HUES6 (cell line): ENCODE results near the gene GLIS1.

ENCODE experiments used
- H3K27ac ChIP-seq: 2 replicates; pipeline ENCODE4 v1.7.0; 2013; ENCODE audit warnings: low read depth, mild to moderate bottlenecking, low read length, inconsistent platforms
- H3K27me3 ChIP-seq: 2 replicates; pipeline ENCODE4 v1.6.1; 2013; ENCODE audit warnings: low read length; ENCODE audit not compliant: control insufficient read depth, insufficient read depth
- H3K36me3 ChIP-seq: 2 replicates; pipeline ENCODE4 v1.6.1; 2013; ENCODE audit warnings: low read length; ENCODE audit not compliant: control insufficient read depth, insufficient read depth
- H3K4me1 ChIP-seq: 2 replicates; pipeline ENCODE4 v1.6.1; 2013; ENCODE audit warnings: low read length; ENCODE audit not compliant: control insufficient read depth, insufficient read depth
- H3K4me3 ChIP-seq: 2 replicates; pipeline ENCODE4 v1.5.1; 2013; ENCODE audit warnings: low read depth, low read length
- H3K9ac ChIP-seq: one replicate; pipeline ENCODE4 v1.6.1; 2013; ENCODE audit warnings: mild to moderate bottlenecking, low read length
- H3K9me3 ChIP-seq: 2 replicates; pipeline ENCODE4 v1.6.1; 2013; ENCODE audit warnings: low read depth, low read length; ENCODE audit not compliant: control insufficient read depth, insufficient read depth

Gene GLIS1

GRCh38 chr1:53549781-53550180, 189.2 kb downstream of the GLIS1 start:
- Histone ChIP-seq H3K4me1 (peaks cover 8% of the 10 kb centered on the region), H3K9ac (no peak overlapping the region), H3K27ac (no peak overlapping the region), H3K9me3 (no peaks in the 10 kb centered on the region), H3K4me3 (no peak overlapping the region), H3K36me3 (no peaks in the 10 kb centered on the region), H3K27me3 (no peaks in the 10 kb centered on the region)

GRCh38 chr1:53549287-53549686, 189.7 kb downstream of the GLIS1 start:
- no peaks in the 10 kb centered on the region for H3K36me3 ChIP-seq
- no peak overlapping the region for H3K27ac ChIP-seq
- peaks cover 8% of the 10 kb centered on the region for H3K4me1 ChIP-seq
- H3K9ac ChIP-seq = no peak overlapping the region
- no peaks in the 10 kb centered on the region for H3K27me3 ChIP-seq
- no peak overlapping the region for H3K4me3 ChIP-seq
- no peaks in the 10 kb centered on the region for H3K9me3 ChIP-seq

GRCh38 chr1:53548031-53548491, 190.9 kb downstream of the GLIS1 start:
- Histone ChIP-seq H3K27me3 (no peaks in the 10 kb centered on the region), H3K9me3 (no peaks in the 10 kb centered on the region), H3K27ac (no peak overlapping the region), H3K4me3 (no peak overlapping the region), H3K9ac (no peak overlapping the region), H3K36me3 (no peaks in the 10 kb centered on the region), H3K4me1 (peaks cover 8% of the 10 kb centered on the region)

- Histone ChIP-seq H3K36me3 (no peaks in the 10 kb centered on the region), H3K4me3 (no peak overlapping the region), H3K9ac (no peak overlapping the region), H3K4me1 (peaks cover 8% of the 10 kb centered on the region), H3K9me3 (no peaks in the 10 kb centered on the region), H3K27me3 (no peaks in the 10 kb centered on the region), H3K27ac (no peak overlapping the region)
Observed at GRCh38 chr1:53547231-53547790, 191.7 kb downstream of the GLIS1 start.

- no peaks in the 10 kb centered on the region for H3K36me3 ChIP-seq
Observed at GRCh38 chr1:53546409-53547155, 192.4 kb downstream of the GLIS1 start.

GRCh38 chr1:53545663-53546408, 193.1 kb downstream of the GLIS1 start:
- H3K9me3 ChIP-seq = no peaks in the 10 kb centered on the region
- H3K4me1 ChIP-seq = peaks cover 5% of the 10 kb centered on the region; the same call in 1 of the 2 replicates
- no peak overlapping the region for H3K27ac ChIP-seq
- no peak overlapping the region for H3K4me3 ChIP-seq
- no peak overlapping the region for H3K9ac ChIP-seq
- no peaks in the 10 kb centered on the region for H3K27me3 ChIP-seq
- no peaks in the 10 kb centered on the region for H3K36me3 ChIP-seq

More at GRCh38 chr1:53546409-53547155, 192.4 kb downstream of the GLIS1 start:
- no peaks in the 10 kb centered on the region for H3K9me3 ChIP-seq
- no peak overlapping the region for H3K27ac ChIP-seq
- no peaks in the 10 kb centered on the region for H3K27me3 ChIP-seq
- no peak overlapping the region for H3K4me3 ChIP-seq
- no peak overlapping the region for H3K9ac ChIP-seq
- H3K4me1 ChIP-seq = peaks cover 5% of the 10 kb centered on the region

GRCh38 chr1:53544728-53545515, 194.0 kb downstream of the GLIS1 start:
- Histone ChIP-seq H3K9ac (no peak overlapping the region), H3K27ac (no peak overlapping the region), H3K4me3 (no peak overlapping the region), H3K9me3 (no peaks in the 10 kb centered on the region), H3K27me3 (no peaks in the 10 kb centered on the region), H3K4me1 (peaks cover 9% of the 10 kb centered on the region; the same call in 1 of the 2 replicates), H3K36me3 (no peaks in the 10 kb centered on the region)

GRCh38 chr1:53543778-53544695, 194.9 kb downstream of the GLIS1 start:
- H3K9me3 ChIP-seq = no peaks in the 10 kb centered on the region
- H3K36me3 ChIP-seq = no peaks in the 10 kb centered on the region
- H3K9ac ChIP-seq = no peak overlapping the region
- peaks cover 10% of the 10 kb centered on the region; the same call in 1 of the 2 replicates for H3K4me1 ChIP-seq
- no peak overlapping the region for H3K27ac ChIP-seq
- no peaks in the 10 kb centered on the region for H3K27me3 ChIP-seq
- no peak overlapping the region for H3K4me3 ChIP-seq

GRCh38 chr1:53543130-53543777, 195.7 kb downstream of the GLIS1 start:
- Histone ChIP-seq H3K27ac (no peak overlapping the region), H3K4me3 (no peak overlapping the region), H3K9me3 (no peaks in the 10 kb centered on the region), H3K9ac (no peak overlapping the region), H3K4me1 (peaks cover 10% of the 10 kb centered on the region; the same call in 1 of the 2 replicates), H3K36me3 (no peaks in the 10 kb centered on the region), H3K27me3 (no peaks in the 10 kb centered on the region)
